IMR-90 (cell line): ENCODE data around the gene ATP13A1. TPM values are rescaled to one million over a fixed set of nuclear protein-coding genes. Genes with fewer than 3 reads are reported as not detected.
"Not testable (repeated sequence)": the region's sequence is repeated elsewhere in the genome, so short reads cannot be mapped to it uniquely, and the experiment has no call there.

Experiments used
- ATAC-seq: fragments of 200-7000 bp; cut with Tn5 transposase; 2 replicates; pipeline ENCODE4 v1.9.1; 2020; ENCODE audit warnings: low read depth, mild to moderate bottlenecking, moderate library complexity
- BruUV-seq: library from RNA; stranded (reverse); fragments of 400-500 nt; replicated peaks from 2 replicates; lab custom pipeline; 2021; lab: Mats Ljungman, UMichigan
- CTCF ChIA-PET: fragments of 300-600 bp; formaldehyde crosslinking; extraction: SDS; loops from one replicate; lab custom pipeline; 2021; ENCODE audit warnings: antibody characterized with exemption; lab: Yijun Ruan, JAX
- POLR2A ChIA-PET: fragments of 300-600 bp; sonication (Branson Sonifier 250); formaldehyde crosslinking; loops from one replicate; lab custom pipeline; 2022; ENCODE audit warnings: antibody characterized with exemption; ENCODE audit not compliant: unreplicated experiment; lab: Charles Lee
- DNase-seq: peaks from one replicate; pipeline ENCODE4 v3.0.0; 2013
- H2AFZ ChIP-seq: replicated peaks from 2 replicates; pipeline ENCODE3; 2013; ENCODE audit warnings: low read length, mild to moderate bottlenecking; ENCODE audit not compliant: poor library complexity
- H2AK5ac ChIP-seq: 2 replicates; pipeline ENCODE4 v1.6.1; 2013; ENCODE audit warnings: low read depth, low read length, inconsistent platforms
- H2AK9ac ChIP-seq: replicated peaks from 2 replicates; pipeline ENCODE3; 2013; ENCODE audit warnings: mild to moderate bottlenecking, low read depth, low read length, moderate library complexity; ENCODE audit not compliant: poor library complexity
- H2BK120ac ChIP-seq: 2 replicates; pipeline ENCODE4 v1.6.1; 2013; ENCODE audit warnings: low read depth, low read length, inconsistent platforms
- H2BK15ac ChIP-seq: 3 replicates; pipeline ENCODE4 v1.6.1; 2013; ENCODE audit warnings: low read depth, low read length, inconsistent platforms
- H2BK20ac ChIP-seq: 2 replicates; pipeline ENCODE4 v1.6.1; 2013; ENCODE audit warnings: low read depth, mild to moderate bottlenecking, inconsistent platforms, low read length, moderate library complexity
- H2BK5ac ChIP-seq: 2 replicates; pipeline ENCODE4 v1.6.1; 2013; ENCODE audit warnings: mild to moderate bottlenecking, low read depth, low read length, inconsistent platforms; ENCODE audit not compliant: poor library complexity, severe bottlenecking
- H3K14ac ChIP-seq: replicated peaks from 2 replicates; pipeline ENCODE4 v1.6.1; 2013; ENCODE audit warnings: low read depth, low read length, inconsistent platforms
- H3K18ac ChIP-seq: 2 replicates; pipeline ENCODE4 v1.6.1; 2013; ENCODE audit warnings: low read depth, low read length, control low read depth
- H3K23ac ChIP-seq: 2 replicates; pipeline ENCODE4 v1.6.1; 2013; ENCODE audit warnings: low read depth, low read length, inconsistent platforms
- H3K27ac ChIP-seq: 2 replicates; pipeline ENCODE4 v1.5.1; 2013; ENCODE audit warnings: mild to moderate bottlenecking, control low read depth, low read length; ENCODE audit not compliant: insufficient read depth
- H3K27me3 ChIP-seq: 2 replicates; pipeline ENCODE4 v1.6.1; 2013; ENCODE audit warnings: low read length; ENCODE audit not compliant: control insufficient read depth, insufficient read depth
- H3K36me3 ChIP-seq: 2 replicates; pipeline ENCODE4 v1.6.1; 2013; ENCODE audit warnings: low read length, mixed read lengths; ENCODE audit not compliant: control insufficient read depth, insufficient read depth
- H3K4ac ChIP-seq: 2 replicates; pipeline ENCODE4 v1.6.1; 2013; ENCODE audit warnings: low read depth, low read length, inconsistent platforms
- H3K4me1 ChIP-seq: 2 replicates; pipeline ENCODE4 v1.6.1; 2013; ENCODE audit warnings: low read length, mixed read lengths; ENCODE audit not compliant: control insufficient read depth, insufficient read depth
- H3K4me2 ChIP-seq: 2 replicates; pipeline ENCODE4 v1.6.1; 2013; ENCODE audit warnings: low read depth, mild to moderate bottlenecking, control low read depth, low read length, moderate library complexity
- H3K4me3 ChIP-seq: 2 replicates; pipeline ENCODE4 v1.5.1; 2013; ENCODE audit warnings: low read depth, mild to moderate bottlenecking, control low read depth, low read length, moderate library complexity; ENCODE audit not compliant: insufficient read depth
- H3K56ac ChIP-seq: 2 replicates; pipeline ENCODE4 v1.6.1; 2013; ENCODE audit warnings: low read length, inconsistent platforms; ENCODE audit not compliant: insufficient read depth; ENCODE audit errors: extremely low read depth
- H3K79me1 ChIP-seq, 2 experiments: 2 replicates each; pipeline ENCODE4 v1.6.1; 2013; ENCODE audit warnings: low read length in 2 of 2, inconsistent platforms in 1 of 2, low read depth in 1 of 2
- H3K9ac ChIP-seq: 2 replicates; pipeline ENCODE4 v1.6.1; 2013; ENCODE audit warnings: low read depth, low read length, control low read depth
- H3K9me1 ChIP-seq: 2 replicates; pipeline ENCODE4 v1.6.1; 2013; ENCODE audit warnings: low read length, inconsistent platforms; ENCODE audit not compliant: insufficient read depth
- H3K9me3 ChIP-seq: 2 replicates; pipeline ENCODE4 v1.6.1; 2013; ENCODE audit warnings: low read length; ENCODE audit not compliant: control insufficient read depth, insufficient read depth
- H4K20me1 ChIP-seq: 2 replicates; pipeline ENCODE4 v1.6.1; 2013; ENCODE audit warnings: low read length, inconsistent platforms; ENCODE audit not compliant: insufficient read depth
- H4K5ac ChIP-seq: 2 replicates; pipeline ENCODE4 v1.6.1; 2013; ENCODE audit warnings: mild to moderate bottlenecking, low read depth, low read length, control low read depth
- H4K8ac ChIP-seq, 2 experiments: 2 replicates each; pipeline ENCODE4 v1.6.1; 2013; ENCODE audit warnings: low read depth in 2 of 2, low read length in 2 of 2, control low read depth in 1 of 2, inconsistent platforms in 1 of 2
- H4K91ac ChIP-seq: 2 replicates; pipeline ENCODE4 v1.6.1; 2013; ENCODE audit warnings: low read depth, low read length, inconsistent platforms; ENCODE audit not compliant: insufficient read depth
- WGBS, 2 experiments: methylation state at CpG; one replicate each; pipeline versions ENCODE4 v1.1.5 to v1.1.7; 2013; ENCODE audit warnings: missing lambda C conversion rate in 2 of 2; ENCODE audit not compliant: insufficient read length in 1 of 2; ENCODE audit errors: extremely low coverage in 2 of 2; 5-methylcytosine and 5-hydroxymethylcytosine counted together
- dilution Hi-C: fragments of 300-500 bp; cut with HindIII; formaldehyde crosslinking; loops from one replicate; pipeline ENCODE4 v1.14.3; 2018; ENCODE audit warnings: low sequenced_read_pairs; ENCODE audit not compliant: unreplicated experiment
- in situ Hi-C: fragments of 300-500 bp; cut with MboI; formaldehyde crosslinking; loops from 3 replicates; pipeline ENCODE4 v1.14.3; 2019; ENCODE audit warnings: low sequenced_read_pairs, inconsistent platforms, mixed read lengths
- intact Hi-C: fragments of 100-400 bp; cut with micrococcal nuclease; formaldehyde crosslinking; loops from 2 replicates; pipeline ENCODE4 v1.10.0; 2022
- polyA plus RNA-seq, 3 experiments: library from polyadenylated mRNA; depleted of rRNA; stranded (reverse); fragments of >200 nt; gene quantifications; 2 replicates each; pipeline ENCODE4 v1.2.3, GENCODE V29; 2012; ENCODE audit warnings: low replicate concordance in 1 of 3
- total RNA-seq: library from RNA; depleted of rRNA; stranded (reverse); fragments of >200 nt; gene quantifications from 2 replicates; pipeline ENCODE4 v1.2.3, GENCODE V29; 2012

Gene ATP13A1
- total and polyA plus RNA-seq, 2 of the 4 experiments (the other 2 are of a cell fraction): 13.3 to 43.8 TPM

DNA sequence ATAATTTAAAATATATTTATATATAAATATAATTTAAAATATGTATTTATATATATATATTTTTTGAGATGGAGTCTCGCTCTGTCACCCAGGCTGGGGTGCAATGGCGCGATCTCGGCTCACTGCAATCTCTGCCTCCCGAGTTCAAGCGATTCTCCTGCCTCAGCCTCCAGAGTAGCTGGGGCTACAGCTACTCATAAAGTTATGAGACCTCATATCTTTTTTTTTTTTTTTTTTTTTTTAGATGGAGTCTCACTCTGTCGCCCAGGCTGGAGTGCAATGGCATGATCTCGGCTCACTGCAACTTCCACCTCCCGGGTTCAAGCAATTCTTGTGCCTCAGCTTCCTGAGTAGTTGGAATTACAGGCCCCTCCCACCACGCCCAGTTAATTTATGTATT is 25.5 kb upstream of the ATP13A1 start:
- H3K79me1 ChIP-seq, H4K5ac ChIP-seq, H3K27me3 ChIP-seq, in situ Hi-C loops, H3K23ac ChIP-seq, H4K8ac ChIP-seq, H2BK5ac ChIP-seq, H3K9me1 ChIP-seq, H3K36me3 ChIP-seq, H3K4me2 ChIP-seq, H3K18ac ChIP-seq, dilution Hi-C loops, H3K4me3 ChIP-seq, DNase-seq, H3K27ac ChIP-seq, ATAC-seq, H3K4me1 ChIP-seq, H3K4ac ChIP-seq, H4K20me1 ChIP-seq, H2BK20ac ChIP-seq, H4K91ac ChIP-seq, H3K56ac ChIP-seq, H2AFZ ChIP-seq, H2BK15ac ChIP-seq, H2AK5ac ChIP-seq, CTCF ChIA-PET, H3K9ac ChIP-seq, H3K9me3 ChIP-seq, BruUV-seq, H2AK9ac ChIP-seq, intact Hi-C loops, H3K14ac ChIP-seq, H2BK120ac ChIP-seq, POLR2A ChIA-PET: not testable (repeated sequence)
- no CpG with 5 or more reads among the region's 10 CpGs for WGBS, 2 experiments
